Fibroblast of lung (primary cell): Measurements from ENCODE around the gene SPAAR. TPM values are rescaled to one million over a fixed set of nuclear protein-coding genes. Genes with fewer than 3 reads are reported as not detected.
A peak's percentile ranks its signal among the peaks of the same experiment; 100 is the strongest.

Experiments used
- DNase-seq, 2 donors: peaks; one replicate each; pipeline versions ENCODE4 v3.0.0 to v3.0.0-alpha.2; 2010; ENCODE audit warnings: low read depth in 2 of 2
- H2AFZ ChIP-seq: 2 replicates; pipeline ENCODE4 v1.5.1; 2012; ENCODE audit warnings: low read length, control low read depth, inconsistent platforms
- H3K27ac ChIP-seq: 2 replicates; pipeline ENCODE4 v1.5.1; 2011; ENCODE audit warnings: low read length, control low read depth; ENCODE audit not compliant: insufficient read depth
- H3K27me3 ChIP-seq: 2 replicates; pipeline ENCODE4 v1.5.1; 2011; ENCODE audit warnings: mild to moderate bottlenecking, low read length; ENCODE audit not compliant: control insufficient read depth, insufficient read depth
- H3K36me3 ChIP-seq: 2 replicates; pipeline ENCODE4 v1.5.1; 2011; ENCODE audit warnings: low read length; ENCODE audit not compliant: control insufficient read depth, insufficient read depth
- H3K4me1 ChIP-seq: 2 replicates; pipeline ENCODE4 v1.5.1; 2011; ENCODE audit warnings: low read length; ENCODE audit not compliant: control insufficient read depth, insufficient read depth; ENCODE audit errors: extremely low read depth
- H3K4me2 ChIP-seq: 2 replicates; pipeline ENCODE4 v1.5.1; 2011; ENCODE audit warnings: low read length, control low read depth; ENCODE audit not compliant: insufficient read depth; ENCODE audit errors: extremely low read depth
- H3K4me3 ChIP-seq, 4 experiments: fragments of 200-600 bp in 1 of 4; sonication (generic) in 1 of 4; replicated peaks in 1 of 4; 2 replicates each; pipeline ENCODE4 v1.5.1; 2011 to 2016; ENCODE audit warnings: low read length in 4 of 4, low read depth in 3 of 4, mild to moderate bottlenecking in 3 of 4, control low read depth in 2 of 4, inconsistent platforms in 1 of 4, mixed read lengths in 1 of 4; ENCODE audit not compliant: insufficient read depth in 1 of 4; ENCODE audit errors: control extremely low read depth in 1 of 4
- H3K79me2 ChIP-seq: 2 replicates; pipeline ENCODE4 v1.5.1; 2012; ENCODE audit warnings: mild to moderate bottlenecking, low read length, inconsistent platforms; ENCODE audit not compliant: control insufficient read depth, insufficient read depth
- H3K9ac ChIP-seq: 2 replicates; pipeline ENCODE4 v1.5.1; 2011; ENCODE audit warnings: mild to moderate bottlenecking, low read length, control low read depth; ENCODE audit not compliant: insufficient read depth
- H3K9me3 ChIP-seq: 2 replicates; pipeline ENCODE4 v1.5.1; 2012; ENCODE audit warnings: low read depth, low read length; ENCODE audit not compliant: control insufficient read depth, insufficient read depth
- H4K20me1 ChIP-seq: 2 replicates; pipeline ENCODE4 v1.5.1; 2011; ENCODE audit warnings: low read length; ENCODE audit not compliant: control insufficient read depth, insufficient read depth; ENCODE audit errors: extremely low read depth
- EZH2 ChIP-seq: IDR thresholded peaks from 2 replicates; pipeline ENCODE4 v1.5.1; 2012; ENCODE audit warnings: low read length, control low read depth, mild to moderate bottlenecking; ENCODE audit errors: missing control alignments
- polyA plus RNA-seq, 2 donors: library from polyadenylated mRNA; depleted of rRNA in 1 of 2; stranded (reverse) in 1 of 2; unstranded in 1 of 2; fragments of >200 nt; gene quantifications; 2 replicates each; pipeline ENCODE4 v1.2.1, GENCODE V29; 2011 to 2012; ENCODE audit warnings: missing spikeins in 1 of 2
- total RNA-seq: library from RNA; depleted of rRNA; stranded (reverse); fragments of >200 nt; gene quantifications from 2 replicates; pipeline ENCODE4 v1.2.1, GENCODE V29; 2014
- TF ChIP-seq, protein P1 (sequence below), 2 donors: IDR thresholded peaks in 1 of 2; conservative IDR thresholded peaks in 1 of 2; 1 replicate in 1 of 2; 2 replicates in 1 of 2; pipeline ENCODE4 v1.5.1; 2011 to 2012; ENCODE audit warnings: low read length in 2 of 2, control low read depth in 1 of 2, inconsistent platforms in 1 of 2, low read depth in 1 of 2, mild to moderate bottlenecking in 1 of 2

SPAAR gene
- total and polyA plus RNA-seq, 2 donors (not counting 1 experiment from before 2014, with no cell fraction given): 0.17 to 0.41 TPM

DNA sequence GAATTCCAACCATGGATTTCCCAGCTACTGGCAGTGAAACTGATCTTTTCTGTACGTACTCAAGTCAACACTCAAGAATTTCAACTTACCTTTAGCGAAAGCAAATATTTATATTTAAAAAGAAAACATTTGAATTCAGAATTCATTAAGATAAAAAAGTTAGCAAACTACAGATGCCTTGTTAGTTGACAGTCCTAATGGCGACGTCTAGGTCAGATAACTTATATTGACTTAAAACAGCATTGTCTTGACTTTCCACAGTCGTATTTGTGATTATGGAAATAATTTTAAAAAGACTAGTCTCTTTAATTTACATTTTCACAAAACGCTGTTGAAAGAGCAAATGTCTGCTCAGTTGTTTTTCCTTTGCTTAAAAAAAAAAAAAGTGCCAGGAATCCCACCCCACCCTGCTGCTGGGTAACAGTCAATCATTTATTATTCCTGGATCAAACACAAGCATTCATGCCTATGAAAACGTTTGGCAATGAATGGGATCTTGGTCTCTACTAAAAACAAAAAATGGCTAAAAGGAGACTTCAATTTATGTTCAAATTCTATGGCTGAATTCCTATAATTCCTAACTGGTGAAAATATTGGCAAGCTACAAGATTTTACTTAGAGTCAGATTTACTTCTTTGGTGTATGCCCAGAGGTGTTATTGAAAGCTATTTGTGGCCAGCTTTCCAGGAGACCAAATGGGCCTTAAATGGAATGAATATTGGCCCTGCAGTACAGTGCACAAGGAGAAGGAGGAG is 26.6 kb downstream of the SPAAR start:
- H3K4me1 ChIP-seq: peaks cover 13% of the 10 kb centered on the region
- DNase-seq: peak; percentile 70 to 93
- H3K9me3 ChIP-seq: no peaks in the 10 kb centered on the region
- H3K27me3 ChIP-seq: no peaks in the 10 kb centered on the region
- no peak overlapping the region for H3K27ac ChIP-seq
- no peak overlapping the region for H3K4me2 ChIP-seq
- H3K79me2 ChIP-seq: no peaks in the 10 kb centered on the region
- H3K36me3 ChIP-seq: no peaks in the 10 kb centered on the region
- H3K4me3 ChIP-seq: no peak overlapping the region
- H4K20me1 ChIP-seq: no peaks in the 10 kb centered on the region
- no peak overlapping the region for H2AFZ ChIP-seq
- no peak for TF ChIP-seq EZH2
- TF ChIP-seq, protein P1, sequence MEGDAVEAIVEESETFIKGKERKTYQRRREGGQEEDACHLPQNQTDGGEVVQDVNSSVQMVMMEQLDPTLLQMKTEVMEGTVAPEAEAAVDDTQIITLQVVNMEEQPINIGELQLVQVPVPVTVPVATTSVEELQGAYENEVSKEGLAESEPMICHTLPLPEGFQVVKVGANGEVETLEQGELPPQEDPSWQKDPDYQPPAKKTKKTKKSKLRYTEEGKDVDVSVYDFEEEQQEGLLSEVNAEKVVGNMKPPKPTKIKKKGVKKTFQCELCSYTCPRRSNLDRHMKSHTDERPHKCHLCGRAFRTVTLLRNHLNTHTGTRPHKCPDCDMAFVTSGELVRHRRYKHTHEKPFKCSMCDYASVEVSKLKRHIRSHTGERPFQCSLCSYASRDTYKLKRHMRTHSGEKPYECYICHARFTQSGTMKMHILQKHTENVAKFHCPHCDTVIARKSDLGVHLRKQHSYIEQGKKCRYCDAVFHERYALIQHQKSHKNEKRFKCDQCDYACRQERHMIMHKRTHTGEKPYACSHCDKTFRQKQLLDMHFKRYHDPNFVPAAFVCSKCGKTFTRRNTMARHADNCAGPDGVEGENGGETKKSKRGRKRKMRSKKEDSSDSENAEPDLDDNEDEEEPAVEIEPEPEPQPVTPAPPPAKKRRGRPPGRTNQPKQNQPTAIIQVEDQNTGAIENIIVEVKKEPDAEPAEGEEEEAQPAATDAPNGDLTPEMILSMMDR (conservative IDR thresholded peaks at IDR 0.05 in 1 of 2, IDR thresholded peaks at IDR 0.05 in 1 of 2; ENCODE audit: low read depth in 1 of 2, low read length in 2 of 2): peak in 1 of 2 donors; percentile 2
- no peak overlapping the region for H3K9ac ChIP-seq

DNA sequence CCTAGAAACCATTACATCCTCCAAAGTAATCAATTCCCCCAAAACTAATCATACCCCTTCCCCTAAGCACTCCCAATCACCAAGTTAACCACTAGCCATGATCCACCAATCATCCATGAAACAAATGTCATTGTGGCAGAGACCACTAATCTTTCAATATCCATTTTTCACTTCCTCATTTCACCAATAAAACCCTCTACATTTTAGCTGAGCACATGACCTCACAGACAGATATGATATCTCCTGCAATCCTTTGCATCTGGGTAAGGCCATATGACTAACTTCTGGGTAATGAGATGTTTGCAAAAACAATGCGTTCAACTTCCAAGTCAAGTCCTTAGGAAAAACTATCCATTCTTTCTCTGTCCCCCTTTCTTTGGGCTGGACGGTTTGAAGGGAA is 27.9 kb downstream of the SPAAR start:
- TF ChIP-seq EZH2: no peak
- TF ChIP-seq, protein P1 (conservative IDR thresholded peaks at IDR 0.05 in 1 of 2, IDR thresholded peaks at IDR 0.05 in 1 of 2; ENCODE audit: low read depth in 1 of 2, low read length in 2 of 2): no peak
- no peaks in the 10 kb centered on the region for H3K27me3 ChIP-seq
- DNase-seq: peak; percentile 28 to 77
- H3K36me3 ChIP-seq: no peaks in the 10 kb centered on the region
- H3K79me2 ChIP-seq: no peaks in the 10 kb centered on the region
- peaks cover 13% of the 10 kb centered on the region for H3K4me1 ChIP-seq
- H4K20me1 ChIP-seq: no peaks in the 10 kb centered on the region
- H3K27ac ChIP-seq: no peak overlapping the region
- H3K9me3 ChIP-seq: no peaks in the 10 kb centered on the region
- peak overlapping the region; percentile 33 for H3K4me2 ChIP-seq
- H2AFZ ChIP-seq: no peak overlapping the region
- H3K4me3 ChIP-seq: no peak overlapping the region
- H3K9ac ChIP-seq: no peak overlapping the region

DNA sequence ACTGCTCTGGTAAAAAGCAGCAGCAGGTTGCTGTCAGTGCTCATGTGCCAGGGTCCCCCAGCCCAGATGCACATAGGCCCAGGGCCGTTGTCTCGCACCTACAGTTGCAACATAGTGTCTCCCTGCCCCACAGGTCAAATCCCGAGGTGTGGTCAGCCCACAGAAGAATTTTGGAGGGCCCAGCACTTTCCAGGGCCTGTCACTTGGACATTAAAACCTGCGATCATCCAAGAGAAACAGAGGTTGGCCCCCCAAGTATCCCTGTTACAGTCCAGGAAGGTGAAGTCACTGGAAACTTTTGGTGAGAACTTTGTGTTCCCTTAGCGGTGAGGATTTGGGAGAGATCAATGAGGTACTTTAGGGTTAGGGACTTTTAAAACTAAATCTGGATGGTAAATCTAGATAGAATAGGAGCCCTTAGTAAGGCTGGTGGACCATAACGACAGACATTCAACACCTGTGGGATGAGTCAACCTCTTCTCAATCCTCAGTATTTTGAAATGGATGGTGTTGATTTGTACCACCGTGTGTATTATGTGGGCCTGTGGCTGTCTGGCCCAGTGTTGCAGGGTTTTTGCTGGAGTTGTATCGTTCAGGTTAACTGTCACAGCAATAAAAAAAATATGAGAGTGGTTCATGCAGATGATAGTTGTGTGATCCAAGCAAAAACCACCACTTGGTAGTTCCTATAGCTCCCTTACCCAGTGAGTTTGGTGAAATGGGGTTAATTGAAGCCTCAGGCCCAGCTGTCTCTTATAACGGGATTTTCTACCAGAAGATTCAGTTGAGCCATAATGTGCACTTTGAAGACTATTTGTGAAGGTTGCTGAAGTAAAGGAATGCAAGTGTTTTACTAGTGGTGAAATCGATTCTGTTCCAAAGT is 29.4 kb downstream of the SPAAR start:
- Histone ChIP-seq H3K27me3 (no peaks in the 10 kb centered on the region), H3K9ac (no peak overlapping the region), H3K4me2 (no peak overlapping the region), H3K36me3 (no peaks in the 10 kb centered on the region), H3K79me2 (no peaks in the 10 kb centered on the region), H3K4me3 (no peak overlapping the region), H3K9me3 (no peaks in the 10 kb centered on the region), H3K4me1 (peaks cover 13% of the 10 kb centered on the region), H4K20me1 (no peaks in the 10 kb centered on the region), H3K27ac (no peak overlapping the region), H2AFZ (no peak overlapping the region)
- TF ChIP-seq, protein P1 (conservative IDR thresholded peaks at IDR 0.05 in 1 of 2, IDR thresholded peaks at IDR 0.05 in 1 of 2; ENCODE audit: low read depth in 1 of 2, low read length in 2 of 2): no peak
- no peak for TF ChIP-seq EZH2
- no peak for DNase-seq
